Mucosa of descending colon (tissue), 3 donors: ENCODE measurements around the gene CHN2. TPM values are rescaled to one million over a fixed set of nuclear protein-coding genes. Genes with fewer than 3 reads are reported as not detected.

Experiments used
- ATAC-seq: fragments of 200-7000 bp; cut with Tn5 transposase; one replicate; pipeline ENCODE4 v1.9.1; 2020; ENCODE audit warnings: mild to moderate bottlenecking, moderate library complexity
- DNase-seq, 3 donors: peaks; one replicate each; pipeline ENCODE4 v3.0.0-alpha.2; 2020
- H3K36me3 ChIP-seq: fragments of 200-600 bp; one replicate; pipeline ENCODE4 v1.8.0; 2021; ENCODE audit warnings: low read depth, mild to moderate bottlenecking
- H3K4me1 ChIP-seq: fragments of 200-600 bp; one replicate; pipeline ENCODE4 v1.8.0; 2021; ENCODE audit warnings: low read depth, mild to moderate bottlenecking
- H3K4me3 ChIP-seq: fragments of 200-600 bp; one replicate; pipeline ENCODE4 v1.8.0; 2021; ENCODE audit warnings: mild to moderate bottlenecking
- H3K9me3 ChIP-seq: fragments of 200-600 bp; one replicate; pipeline ENCODE4 v1.8.0; 2021; ENCODE audit warnings: mild to moderate bottlenecking
- intact Hi-C, 2 donors: fragments of 100-400 bp; cut with DNase I in 1 of 2; cut with micrococcal nuclease in 1 of 2; formaldehyde crosslinking; loops; one replicate each; pipeline versions ENCODE4 v1.11.0 to v1.11.1; 2022; cut with DNase I, micrococcal nuclease
- total RNA-seq, 3 donors: library from RNA; stranded (reverse); fragmentation: NEBNext Ultra II Directional in 2 of 3; extraction: Animal tissue kit (Norgen Biotek cat#: 25700) in 2 of 3; gene quantifications; one replicate each; pipeline versions ENCODE4 v1.2.1 to v1.2.4, GENCODE V29; 2021 to 2023
- TF ChIP-seq, protein P1 (sequence below): fragments of 200-600 bp; IDR thresholded peaks from one replicate; pipeline ENCODE4 v1.8.0; 2022; ENCODE audit warnings: antibody characterized with exemption, mild to moderate bottlenecking
- donor health status: DM: no; HTN: no; CAD: no; lungs with moderate emphysema.
- donor health status: DM: no; HTN: no; CAD: no.
- donor health status: DM: no; HTN: yes; CAD: no.

Gene CHN2
- total RNA-seq, 3 donors from 2014 or later, result 18.7 to 41.5 (median 27.6) TPM

DNA sequence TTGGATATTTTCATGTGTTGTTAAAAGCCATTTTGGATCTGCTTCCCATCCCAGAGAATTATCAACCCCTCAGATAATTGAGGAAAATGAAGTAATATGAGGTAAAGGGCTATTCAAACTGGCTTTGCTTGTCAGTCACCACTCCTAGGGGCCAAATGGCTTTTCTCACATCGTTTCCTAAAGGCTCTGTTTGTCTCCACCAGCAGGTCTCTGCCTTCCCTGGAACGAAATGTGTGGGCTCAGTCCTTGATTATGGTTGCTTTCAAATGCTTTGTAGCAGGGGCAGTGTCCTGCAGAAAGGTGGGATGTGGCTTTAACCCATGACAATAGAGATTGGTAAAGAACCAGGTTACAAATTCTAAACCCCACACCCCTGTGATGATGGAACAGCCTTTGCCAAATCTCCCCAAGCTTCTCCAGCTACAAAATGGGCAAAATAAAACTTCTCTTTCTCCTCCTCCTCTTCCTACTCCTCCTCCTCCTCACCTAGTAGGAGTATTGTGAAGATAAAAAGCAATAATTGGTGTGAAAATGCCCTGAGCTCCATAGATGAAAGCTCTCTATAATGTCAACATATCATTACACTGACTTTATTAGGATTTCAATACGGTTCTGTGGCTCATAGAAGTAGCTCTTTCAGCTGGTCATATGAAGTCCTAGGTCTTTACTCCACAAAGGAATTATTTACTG lies 127.6 kb downstream of the CHN2 start:
- Histone ChIP-seq H3K36me3 (no peaks in the 10 kb centered on the region), H3K4me1 (peaks cover 2% of the 10 kb centered on the region), H3K9me3 (no peaks in the 10 kb centered on the region), H3K4me3 (no peak overlapping the region)
- DNase-seq (no peak), ATAC-seq (no peak)
- intact Hi-C loops, result no loop called here
- TF ChIP-seq, protein P1, sequence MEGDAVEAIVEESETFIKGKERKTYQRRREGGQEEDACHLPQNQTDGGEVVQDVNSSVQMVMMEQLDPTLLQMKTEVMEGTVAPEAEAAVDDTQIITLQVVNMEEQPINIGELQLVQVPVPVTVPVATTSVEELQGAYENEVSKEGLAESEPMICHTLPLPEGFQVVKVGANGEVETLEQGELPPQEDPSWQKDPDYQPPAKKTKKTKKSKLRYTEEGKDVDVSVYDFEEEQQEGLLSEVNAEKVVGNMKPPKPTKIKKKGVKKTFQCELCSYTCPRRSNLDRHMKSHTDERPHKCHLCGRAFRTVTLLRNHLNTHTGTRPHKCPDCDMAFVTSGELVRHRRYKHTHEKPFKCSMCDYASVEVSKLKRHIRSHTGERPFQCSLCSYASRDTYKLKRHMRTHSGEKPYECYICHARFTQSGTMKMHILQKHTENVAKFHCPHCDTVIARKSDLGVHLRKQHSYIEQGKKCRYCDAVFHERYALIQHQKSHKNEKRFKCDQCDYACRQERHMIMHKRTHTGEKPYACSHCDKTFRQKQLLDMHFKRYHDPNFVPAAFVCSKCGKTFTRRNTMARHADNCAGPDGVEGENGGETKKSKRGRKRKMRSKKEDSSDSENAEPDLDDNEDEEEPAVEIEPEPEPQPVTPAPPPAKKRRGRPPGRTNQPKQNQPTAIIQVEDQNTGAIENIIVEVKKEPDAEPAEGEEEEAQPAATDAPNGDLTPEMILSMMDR, result no peak

DNA sequence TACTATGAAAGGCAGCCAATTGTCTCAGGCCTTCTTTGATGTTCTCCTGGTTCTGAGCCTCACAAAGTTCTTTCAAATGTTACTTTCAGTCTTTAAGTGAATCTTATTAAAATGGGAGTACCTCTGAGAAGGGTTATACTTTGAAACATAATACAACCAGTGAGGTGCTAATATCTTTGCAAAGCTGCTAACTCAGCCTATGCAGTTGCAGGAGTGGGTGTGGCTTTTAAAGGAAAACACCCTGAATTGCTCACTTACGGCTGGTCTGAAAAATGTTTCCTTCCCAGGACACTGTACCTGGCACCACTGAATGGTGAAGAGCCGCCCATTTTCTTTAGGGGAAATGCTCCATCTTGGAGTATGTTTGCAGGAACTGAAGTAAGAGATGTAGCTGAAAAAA lies 130.9 kb downstream of the CHN2 start:
- Histone ChIP-seq H3K36me3 (no peaks in the 10 kb centered on the region), H3K4me1 (peaks cover 16% of the 10 kb centered on the region), H3K9me3 (no peaks in the 10 kb centered on the region), H3K4me3 (no peak overlapping the region)
- TF ChIP-seq, protein P1, result no peak
- ATAC-seq (peak; percentile 74), DNase-seq (peak in 1 of 3 donors; percentile 40)
- intact Hi-C loops, result no loop called here

DNA sequence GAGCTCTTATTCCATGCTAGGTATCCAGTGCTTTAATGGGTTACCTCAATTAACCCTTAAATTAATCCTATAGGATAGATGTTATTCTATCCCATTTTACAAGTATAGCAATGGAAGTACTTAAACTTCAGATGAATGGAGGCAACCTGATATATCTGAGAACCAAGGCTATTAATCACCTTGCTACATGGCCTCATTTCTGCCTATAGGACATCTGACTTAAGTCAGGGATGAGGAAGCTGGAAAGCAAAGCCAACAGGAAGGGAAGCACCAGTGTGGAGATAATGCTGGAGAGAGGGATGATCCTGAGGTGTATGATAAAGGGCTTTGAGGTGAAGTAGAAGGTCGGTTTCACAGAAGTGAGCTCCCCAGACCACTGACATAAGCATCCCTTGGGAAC lies 132.3 kb downstream of the CHN2 start:
- ATAC-seq, result no peak
- DNase-seq, result no peak
- Histone ChIP-seq H3K4me3 (no peak overlapping the region), H3K36me3 (no peaks in the 10 kb centered on the region), H3K4me1 (peaks cover 16% of the 10 kb centered on the region), H3K9me3 (no peaks in the 10 kb centered on the region)
- TF ChIP-seq, protein P1, result no peak
- intact Hi-C loops, result no loop called here

DNA sequence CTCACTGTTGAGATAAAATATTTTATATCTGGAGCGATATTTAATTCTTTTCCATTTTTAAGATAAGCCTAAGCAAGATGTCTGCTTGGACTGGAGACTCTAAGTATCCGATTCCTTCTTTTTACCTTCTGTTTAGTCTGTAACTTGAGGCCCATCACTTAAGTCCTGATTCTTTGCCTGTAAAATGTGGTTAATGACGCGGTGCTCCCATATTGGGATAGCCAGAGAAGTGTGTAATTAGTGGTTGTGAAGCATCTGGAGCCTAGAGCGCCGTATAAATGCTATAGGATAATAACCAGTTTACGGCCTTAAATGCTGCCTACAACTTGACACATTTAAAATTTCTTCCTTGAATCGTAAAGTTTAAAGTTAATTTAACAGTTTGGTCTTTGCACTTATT lies 132.9 kb downstream of the CHN2 start:
- DNase-seq, result no peak
- intact Hi-C loops, result no loop called here
- Histone ChIP-seq H3K9me3 (no peaks in the 10 kb centered on the region), H3K4me1 (peaks cover 22% of the 10 kb centered on the region), H3K4me3 (no peak overlapping the region), H3K36me3 (no peaks in the 10 kb centered on the region)
- peak; percentile 51 for ATAC-seq
- TF ChIP-seq, protein P1, result no peak

DNA sequence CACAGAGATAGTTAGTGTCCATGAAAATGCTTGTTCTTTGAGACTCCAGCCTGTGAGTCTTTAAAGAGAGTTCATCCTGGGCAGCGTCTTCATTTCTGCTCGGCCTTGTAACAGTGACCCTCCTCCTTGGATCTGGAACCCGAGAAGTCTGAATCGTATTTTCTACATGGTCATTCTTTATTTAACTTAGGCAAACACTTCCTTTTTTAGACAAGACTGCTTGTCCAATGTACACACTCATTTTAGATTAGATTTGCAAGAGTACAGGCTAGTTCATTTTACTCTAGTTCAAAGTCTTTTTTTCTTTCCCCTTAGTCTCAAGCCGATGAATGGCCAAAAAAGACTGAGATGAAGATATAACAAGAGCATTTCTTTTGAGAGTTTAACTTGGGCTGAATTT lies 133.5 kb downstream of the CHN2 start:
- TF ChIP-seq, protein P1, result no peak
- DNase-seq (peak in 1 of 3 donors; percentile 38), ATAC-seq (peak; percentile 61)
- no peaks in the 10 kb centered on the region for H3K9me3 ChIP-seq
- H3K4me3 ChIP-seq, result no peak overlapping the region
- no peaks in the 10 kb centered on the region for H3K36me3 ChIP-seq
- H3K4me1 ChIP-seq, result peaks cover 24% of the 10 kb centered on the region
- intact Hi-C loops, result no loop called here
